HEK293 (cell line): ENCODE results near the gene ADM5.

Experiments used
- CTCF ChIA-PET: fragments of 350-600 bp; formaldehyde crosslinking; extraction: SDS; loops from one replicate; lab custom pipeline; 2021; ENCODE audit warnings: antibody characterized with exemption; lab: Yijun Ruan, JAX
- POLR2A ChIA-PET: fragments of 300-600 bp; formaldehyde crosslinking; extraction: SDS; loops from one replicate; lab custom pipeline; 2020; ENCODE audit warnings: antibody characterized with exemption, inconsistent platforms; lab: Yijun Ruan, JAX
- H3K27ac ChIP-seq: fragments of 200-500 bp; sonication (Bioruptor generic); 2 replicates; pipeline ENCODE4 v1.5.1; 2014; ENCODE audit warnings: low read depth, low read length, control low read depth, inconsistent platforms; ENCODE audit errors: extremely low read depth
- H3K36me3 ChIP-seq, 2 experiments: fragments of 200-500 bp in 1 of 2; sonication (Bioruptor generic) in 1 of 2; 1 replicate in 1 of 2; 2 replicates in 1 of 2; pipeline ENCODE4 v1.5.1; 2014 to 2017; ENCODE audit warnings: inconsistent platforms in 2 of 2, low read length in 2 of 2; ENCODE audit not compliant: control insufficient read depth in 2 of 2, insufficient read depth in 1 of 2
- H3K4me1 ChIP-seq: fragments of 200-500 bp; sonication (Bioruptor generic); 2 replicates; pipeline ENCODE4 v1.5.1; 2014; ENCODE audit warnings: mild to moderate bottlenecking, low read length, inconsistent platforms; ENCODE audit not compliant: control insufficient read depth, insufficient read depth
- H3K4me3 ChIP-seq: 2 replicates; pipeline ENCODE4 v1.5.1; 2011; ENCODE audit warnings: low read depth, mild to moderate bottlenecking, control low read depth, low read length, moderate library complexity
- H3K9me3 ChIP-seq: fragments of 200-500 bp; sonication (Bioruptor generic); 2 replicates; pipeline ENCODE4 v1.5.1; 2014; ENCODE audit warnings: low read depth, low read length, inconsistent platforms; ENCODE audit not compliant: control insufficient read depth, insufficient read depth
- GFI1B ChIP-seq: fragments of 450-650 bp; formaldehyde crosslinking; IDR thresholded peaks from 2 replicates; pipeline ENCODE4 v1.5.1; 2016; ENCODE audit warnings: missing biosample characterization, missing genetic modification characterization
- MYNN ChIP-seq: fragments of 450-650 bp; formaldehyde crosslinking; IDR thresholded peaks from 2 replicates; pipeline ENCODE4 v1.5.1; 2016; ENCODE audit warnings: missing biosample characterization, missing genetic modification characterization, borderline replicate concordance
- REPIN1 ChIP-seq: fragments of 450-650 bp; formaldehyde crosslinking; IDR thresholded peaks from 2 replicates; pipeline ENCODE4 v1.5.1; 2017; ENCODE audit warnings: missing biosample characterization, missing genetic modification characterization, low read depth
- SCRT2 ChIP-seq: fragments of 450-650 bp; formaldehyde crosslinking; IDR thresholded peaks from 2 replicates; pipeline ENCODE4 v1.5.1; 2016; ENCODE audit warnings: missing biosample characterization, missing genetic modification characterization
- ZBTB17 ChIP-seq: fragments of 450-650 bp; formaldehyde crosslinking; IDR thresholded peaks from 2 replicates; pipeline ENCODE4 v1.5.1; 2016; ENCODE audit warnings: missing biosample characterization, missing genetic modification characterization
- ZBTB21 ChIP-seq: fragments of 450-650 bp; formaldehyde crosslinking; IDR thresholded peaks from 2 replicates; pipeline ENCODE4 v1.5.1; 2017; ENCODE audit warnings: missing biosample characterization, missing genetic modification characterization
- ZNF132 ChIP-seq: fragments of 450-650 bp; formaldehyde crosslinking; IDR thresholded peaks from 2 replicates; pipeline ENCODE4 v1.5.1; 2017; ENCODE audit warnings: missing biosample characterization, missing genetic modification characterization, borderline replicate concordance
- ZNF23 ChIP-seq: fragments of 450-650 bp; formaldehyde crosslinking; IDR thresholded peaks from 2 replicates; pipeline ENCODE4 v1.5.1; 2016; ENCODE audit warnings: missing biosample characterization, missing genetic modification characterization, borderline replicate concordance
- ZNF366 ChIP-seq: fragments of 450-650 bp; formaldehyde crosslinking; conservative IDR thresholded peaks from 2 replicates; pipeline ENCODE4 v1.5.1; 2016; ENCODE audit warnings: missing biosample characterization, missing genetic modification characterization
- ZNF391 ChIP-seq: fragments of 450-650 bp; formaldehyde crosslinking; IDR thresholded peaks from 2 replicates; pipeline ENCODE4 v1.5.1; 2016; ENCODE audit warnings: low read depth, missing biosample characterization, missing genetic modification characterization, borderline replicate concordance
- ZNF555 ChIP-seq: fragments of 450-650 bp; formaldehyde crosslinking; conservative IDR thresholded peaks from 2 replicates; pipeline ENCODE4 v1.5.1; 2017; ENCODE audit warnings: missing biosample characterization, mild to moderate bottlenecking, missing genetic modification characterization, inconsistent platforms
- ZNF76 ChIP-seq: fragments of 450-650 bp; formaldehyde crosslinking; IDR thresholded peaks from 2 replicates; pipeline ENCODE4; 2016; ENCODE audit warnings: low read depth, missing biosample characterization, missing genetic modification characterization, borderline replicate concordance
- ZNF777 ChIP-seq: fragments of 450-650 bp; formaldehyde crosslinking; IDR thresholded peaks from 2 replicates; pipeline ENCODE4 v1.5.1; 2017; ENCODE audit warnings: missing biosample characterization, missing genetic modification characterization, borderline replicate concordance
- ZNF843 ChIP-seq: fragments of 450-650 bp; formaldehyde crosslinking; IDR thresholded peaks from 2 replicates; pipeline ENCODE4 v1.5.1; 2016; ENCODE audit warnings: missing biosample characterization, missing genetic modification characterization
- TF ChIP-seq, protein P1 (sequence below): fragments of 450-650 bp; formaldehyde crosslinking; IDR thresholded peaks from 2 replicates; pipeline ENCODE4 v1.5.1; 2016; ENCODE audit warnings: missing biosample characterization, missing genetic modification characterization
- TF ChIP-seq, protein P2 (sequence below): fragments of 450-650 bp; formaldehyde crosslinking; IDR thresholded peaks from 2 replicates; pipeline ENCODE4 v1.5.1; 2017; ENCODE audit warnings: missing biosample characterization, missing genetic modification characterization
- TF ChIP-seq, protein P3 (sequence below): fragments of 450-650 bp; formaldehyde crosslinking; IDR thresholded peaks from 2 replicates; pipeline ENCODE4 v1.5.1; 2016; ENCODE audit warnings: missing biosample characterization, missing genetic modification characterization
- TF ChIP-seq, protein P4 (sequence below): fragments of 450-650 bp; formaldehyde crosslinking; IDR thresholded peaks from 2 replicates; pipeline ENCODE4 v1.5.1; 2016; ENCODE audit warnings: missing biosample characterization, missing genetic modification characterization, low read depth
- TF ChIP-seq, protein P5 (sequence below): IDR thresholded peaks from 2 replicates; pipeline ENCODE4 v1.6.1; 2011; ENCODE audit warnings: mild to moderate bottlenecking, low read depth, low read length, borderline replicate concordance
- TF ChIP-seq, protein P6 (sequence below): fragments of 450-650 bp; formaldehyde crosslinking; IDR thresholded peaks from 2 replicates; pipeline ENCODE4 v1.5.1; 2016; ENCODE audit warnings: missing biosample characterization, missing genetic modification characterization

Gene ADM5

DNA sequence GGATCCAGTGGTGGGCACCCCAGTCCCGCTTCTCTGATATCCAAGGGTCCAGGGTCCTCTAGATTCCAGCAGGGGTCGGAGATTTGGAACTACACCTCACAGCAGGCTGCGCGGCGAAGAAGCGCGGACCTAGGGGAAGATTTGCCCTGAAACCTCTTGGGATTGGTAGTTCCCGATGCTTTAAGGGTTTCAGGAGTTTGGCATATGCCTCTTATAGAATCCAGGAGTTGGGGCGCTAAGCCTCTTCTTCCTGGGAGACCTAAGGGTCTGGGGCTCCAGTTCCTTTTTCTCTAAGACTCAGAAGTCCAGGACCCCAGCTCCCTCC is 23.3 kb upstream of the ADM5 start:
- Histone ChIP-seq H3K27ac (peak overlapping the region; percentile 81), H3K4me1 (peaks cover 6% of the 10 kb centered on the region), H3K4me3 (peak overlapping the region; percentile 48), H3K9me3 (no peaks in the 10 kb centered on the region), H3K36me3 (peaks cover 21 to 54% of the 10 kb centered on the region in 2 experiments)
- TF ChIP-seq, protein P1, sequence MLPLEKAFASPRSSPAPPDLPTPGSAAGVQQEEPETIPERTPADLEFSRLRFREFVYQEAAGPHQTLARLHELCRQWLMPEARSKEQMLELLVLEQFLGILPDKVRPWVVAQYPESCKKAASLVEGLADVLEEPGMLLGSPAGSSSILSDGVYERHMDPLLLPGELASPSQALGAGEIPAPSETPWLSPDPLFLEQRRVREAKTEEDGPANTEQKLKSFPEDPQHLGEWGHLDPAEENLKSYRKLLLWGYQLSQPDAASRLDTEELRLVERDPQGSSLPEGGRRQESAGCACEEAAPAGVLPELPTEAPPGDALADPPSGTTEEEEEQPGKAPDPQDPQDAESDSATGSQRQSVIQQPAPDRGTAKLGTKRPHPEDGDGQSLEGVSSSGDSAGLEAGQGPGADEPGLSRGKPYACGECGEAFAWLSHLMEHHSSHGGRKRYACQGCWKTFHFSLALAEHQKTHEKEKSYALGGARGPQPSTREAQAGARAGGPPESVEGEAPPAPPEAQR, result no peak
- TF ChIP-seq ZNF843 (tag by site-specific recombination), result peak; percentile 28; the same call in 1 of the 2 replicates
- TF ChIP-seq ZNF777 (tag by site-specific recombination), result no peak
- TF ChIP-seq ZNF76, result 0 out of 2 replicates have a peak, but pooled peaks have one; percentile 38
- TF ChIP-seq ZNF132 (tag by site-specific recombination), result no peak
- POLR2A ChIA-PET, result interaction anchor here (0.6 to 4.9 kb wide), 7 partner anchors 9 to 170 kb away, joined by 3 to 85 read pairs (median 12); partner anchors contain the start of genes NOSIP, PRMT1, RPS11 and RRAS
- CTCF ChIA-PET, result interaction anchor here (0.7 to 3.2 kb wide), 2 partner anchors 10 to 59 kb away, joined by 3 to 27 read pairs; partner anchors contain the start of gene PRMT1

DNA sequence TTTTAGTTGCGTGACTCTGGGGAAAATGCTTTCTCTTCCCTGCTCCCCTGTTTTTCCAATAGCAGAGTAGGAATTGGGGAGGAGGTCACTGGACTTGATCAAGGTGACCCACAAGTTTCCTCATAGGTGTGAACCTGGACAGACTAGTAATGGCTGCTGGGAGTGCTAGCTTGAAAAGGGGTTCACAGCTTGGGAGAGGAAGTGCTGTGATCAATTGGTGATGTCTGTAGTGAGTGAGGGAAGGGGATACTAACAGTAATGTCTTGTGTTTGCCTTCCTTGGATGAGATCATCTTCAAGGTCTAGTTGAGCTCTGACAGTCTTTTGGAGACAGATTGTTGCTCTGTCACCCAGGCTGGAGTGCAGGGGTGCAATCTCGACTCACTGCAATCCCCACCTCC is 21.9 kb upstream of the ADM5 start:
- Histone ChIP-seq H3K36me3 (peaks cover 21 to 40% of the 10 kb centered on the region in 2 experiments), H3K4me3 (no peak overlapping the region), H3K27ac (no peak overlapping the region), H3K4me1 (peaks cover 13% of the 10 kb centered on the region), H3K9me3 (no peaks in the 10 kb centered on the region)
- ChIA-PET POLR2A (interaction anchor here (0.7 to 4.9 kb wide), 4 partner anchors 9 to 87 kb away, joined by 3 to 85 read pairs (median 10); partner anchors contain the start of genes PRMT1, RRAS and SCAF1), CTCF (interaction anchor here (0.6 to 0.8 kb wide), 3 partner anchors 10 to 79 kb away, joined by 3 to 4 read pairs (median 3); no protein-coding TSS in a partner anchor)
- TF ChIP-seq GFI1B (tag by site-specific recombination), result no peak
- TF ChIP-seq ZBTB21 (tag by site-specific recombination), result 0 out of 2 replicates have a peak, but pooled peaks have one; percentile 29
- no peak for TF ChIP-seq ZNF555 (tag by site-specific recombination)
- no peak for TF ChIP-seq REPIN1 (tag by site-specific recombination)
- TF ChIP-seq ZBTB17, result peak; percentile 99
- peak; percentile 100 for TF ChIP-seq ZNF23 (tag by site-specific recombination)
- TF ChIP-seq MYNN (tag by site-specific recombination), result no peak
- TF ChIP-seq, protein P2, sequence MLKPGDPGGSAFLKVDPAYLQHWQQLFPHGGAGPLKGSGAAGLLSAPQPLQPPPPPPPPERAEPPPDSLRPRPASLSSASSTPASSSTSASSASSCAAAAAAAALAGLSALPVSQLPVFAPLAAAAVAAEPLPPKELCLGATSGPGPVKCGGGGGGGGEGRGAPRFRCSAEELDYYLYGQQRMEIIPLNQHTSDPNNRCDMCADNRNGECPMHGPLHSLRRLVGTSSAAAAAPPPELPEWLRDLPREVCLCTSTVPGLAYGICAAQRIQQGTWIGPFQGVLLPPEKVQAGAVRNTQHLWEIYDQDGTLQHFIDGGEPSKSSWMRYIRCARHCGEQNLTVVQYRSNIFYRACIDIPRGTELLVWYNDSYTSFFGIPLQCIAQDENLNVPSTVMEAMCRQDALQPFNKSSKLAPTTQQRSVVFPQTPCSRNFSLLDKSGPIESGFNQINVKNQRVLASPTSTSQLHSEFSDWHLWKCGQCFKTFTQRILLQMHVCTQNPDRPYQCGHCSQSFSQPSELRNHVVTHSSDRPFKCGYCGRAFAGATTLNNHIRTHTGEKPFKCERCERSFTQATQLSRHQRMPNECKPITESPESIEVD (tag by site-specific recombination), result no peak
- TF ChIP-seq ZNF391 (tag by site-specific recombination), result no peak
- TF ChIP-seq ZNF366 (tag by site-specific recombination), result 0 out of 2 replicates have a peak, but pooled peaks have one; percentile 35
- TF ChIP-seq, protein P3, sequence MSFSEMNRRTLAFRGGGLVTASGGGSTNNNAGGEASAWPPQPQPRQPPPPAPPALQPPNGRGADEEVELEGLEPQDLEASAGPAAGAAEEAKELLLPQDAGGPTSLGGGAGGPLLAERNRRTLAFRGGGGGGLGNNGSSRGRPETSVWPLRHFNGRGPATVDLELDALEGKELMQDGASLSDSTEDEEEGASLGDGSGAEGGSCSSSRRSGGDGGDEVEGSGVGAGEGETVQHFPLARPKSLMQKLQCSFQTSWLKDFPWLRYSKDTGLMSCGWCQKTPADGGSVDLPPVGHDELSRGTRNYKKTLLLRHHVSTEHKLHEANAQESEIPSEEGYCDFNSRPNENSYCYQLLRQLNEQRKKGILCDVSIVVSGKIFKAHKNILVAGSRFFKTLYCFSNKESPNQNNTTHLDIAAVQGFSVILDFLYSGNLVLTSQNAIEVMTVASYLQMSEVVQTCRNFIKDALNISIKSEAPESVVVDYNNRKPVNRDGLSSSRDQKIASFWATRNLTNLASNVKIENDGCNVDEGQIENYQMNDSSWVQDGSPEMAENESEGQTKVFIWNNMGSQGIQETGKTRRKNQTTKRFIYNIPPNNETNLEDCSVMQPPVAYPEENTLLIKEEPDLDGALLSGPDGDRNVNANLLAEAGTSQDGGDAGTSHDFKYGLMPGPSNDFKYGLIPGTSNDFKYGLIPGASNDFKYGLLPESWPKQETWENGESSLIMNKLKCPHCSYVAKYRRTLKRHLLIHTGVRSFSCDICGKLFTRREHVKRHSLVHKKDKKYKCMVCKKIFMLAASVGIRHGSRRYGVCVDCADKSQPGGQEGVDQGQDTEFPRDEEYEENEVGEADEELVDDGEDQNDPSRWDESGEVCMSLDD (tag by site-specific recombination), result peak; percentile 52; the same call in 1 of the 2 replicates
- TF ChIP-seq, protein P4, sequence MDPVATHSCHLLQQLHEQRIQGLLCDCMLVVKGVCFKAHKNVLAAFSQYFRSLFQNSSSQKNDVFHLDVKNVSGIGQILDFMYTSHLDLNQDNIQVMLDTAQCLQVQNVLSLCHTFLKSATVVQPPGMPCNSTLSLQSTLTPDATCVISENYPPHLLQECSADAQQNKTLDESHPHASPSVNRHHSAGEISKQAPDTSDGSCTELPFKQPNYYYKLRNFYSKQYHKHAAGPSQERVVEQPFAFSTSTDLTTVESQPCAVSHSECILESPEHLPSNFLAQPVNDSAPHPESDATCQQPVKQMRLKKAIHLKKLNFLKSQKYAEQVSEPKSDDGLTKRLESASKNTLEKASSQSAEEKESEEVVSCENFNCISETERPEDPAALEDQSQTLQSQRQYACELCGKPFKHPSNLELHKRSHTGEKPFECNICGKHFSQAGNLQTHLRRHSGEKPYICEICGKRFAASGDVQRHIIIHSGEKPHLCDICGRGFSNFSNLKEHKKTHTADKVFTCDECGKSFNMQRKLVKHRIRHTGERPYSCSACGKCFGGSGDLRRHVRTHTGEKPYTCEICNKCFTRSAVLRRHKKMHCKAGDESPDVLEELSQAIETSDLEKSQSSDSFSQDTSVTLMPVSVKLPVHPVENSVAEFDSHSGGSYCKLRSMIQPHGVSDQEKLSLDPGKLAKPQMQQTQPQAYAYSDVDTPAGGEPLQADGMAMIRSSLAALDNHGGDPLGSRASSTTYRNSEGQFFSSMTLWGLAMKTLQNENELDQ (tag by site-specific recombination), result no peak
- TF ChIP-seq, protein P5, sequence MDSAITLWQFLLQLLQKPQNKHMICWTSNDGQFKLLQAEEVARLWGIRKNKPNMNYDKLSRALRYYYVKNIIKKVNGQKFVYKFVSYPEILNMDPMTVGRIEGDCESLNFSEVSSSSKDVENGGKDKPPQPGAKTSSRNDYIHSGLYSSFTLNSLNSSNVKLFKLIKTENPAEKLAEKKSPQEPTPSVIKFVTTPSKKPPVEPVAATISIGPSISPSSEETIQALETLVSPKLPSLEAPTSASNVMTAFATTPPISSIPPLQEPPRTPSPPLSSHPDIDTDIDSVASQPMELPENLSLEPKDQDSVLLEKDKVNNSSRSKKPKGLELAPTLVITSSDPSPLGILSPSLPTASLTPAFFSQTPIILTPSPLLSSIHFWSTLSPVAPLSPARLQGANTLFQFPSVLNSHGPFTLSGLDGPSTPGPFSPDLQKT, result no peak
- TF ChIP-seq, protein P6, sequence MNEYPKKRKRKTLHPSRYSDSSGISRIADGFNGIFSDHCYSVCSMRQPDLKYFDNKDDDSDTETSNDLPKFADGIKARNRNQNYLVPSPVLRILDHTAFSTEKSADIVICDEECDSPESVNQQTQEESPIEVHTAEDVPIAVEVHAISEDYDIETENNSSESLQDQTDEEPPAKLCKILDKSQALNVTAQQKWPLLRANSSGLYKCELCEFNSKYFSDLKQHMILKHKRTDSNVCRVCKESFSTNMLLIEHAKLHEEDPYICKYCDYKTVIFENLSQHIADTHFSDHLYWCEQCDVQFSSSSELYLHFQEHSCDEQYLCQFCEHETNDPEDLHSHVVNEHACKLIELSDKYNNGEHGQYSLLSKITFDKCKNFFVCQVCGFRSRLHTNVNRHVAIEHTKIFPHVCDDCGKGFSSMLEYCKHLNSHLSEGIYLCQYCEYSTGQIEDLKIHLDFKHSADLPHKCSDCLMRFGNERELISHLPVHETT (tag by site-specific recombination), result no peak
- TF ChIP-seq SCRT2, result peak; percentile 49; the same call in 1 of the 2 replicates
